Caco-2 (cell line): ENCODE results near the gene DNAH1. TPM values are rescaled to one million over a fixed set of nuclear protein-coding genes. Genes with fewer than 3 reads are reported as not detected.

ENCODE experiments used
- BruUV-seq: library from RNA; stranded (reverse); fragments of 400-500 nt; replicated peaks from 2 replicates; lab custom pipeline; 2021; lab: Mats Ljungman, UMichigan
- CTCF ChIA-PET: fragments of 300-600 bp; sonication (Branson Sonifier 250); formaldehyde crosslinking; loops from one replicate; lab custom pipeline; 2022; ENCODE audit warnings: antibody characterized with exemption; lab: Charles Lee
- POLR2A ChIA-PET: fragments of 300-600 bp; sonication (Branson Sonifier 250); formaldehyde crosslinking; loops from one replicate; lab custom pipeline; 2022; ENCODE audit warnings: antibody characterized with exemption; lab: Charles Lee
- DNase-seq, 2 experiments: peaks; one replicate each; pipeline versions ENCODE4 v3.0.0 to v3.0.0-alpha.2; 2020 to 2022
- H3K27me3 ChIP-seq: replicated peaks from 2 replicates; pipeline ENCODE4 v1.6.0; 2011; ENCODE audit warnings: low read length; ENCODE audit not compliant: control insufficient read depth, insufficient read depth
- H3K36me3 ChIP-seq: 2 replicates; pipeline ENCODE4 v1.5.1; 2011; ENCODE audit warnings: low read length; ENCODE audit not compliant: control insufficient read depth, insufficient read depth
- H3K4me1 ChIP-seq: fragments of 250-450 bp; sonication (Bioruptor Pico); 2 replicates; pipeline ENCODE4 v1.5.1; 2020; ENCODE audit warnings: mild to moderate bottlenecking
- H3K4me3 ChIP-seq: 2 replicates; pipeline ENCODE4 v1.5.1; 2011; ENCODE audit warnings: low read depth, mild to moderate bottlenecking, control low read depth, low read length
- H3K9me3 ChIP-seq: fragments of 250-450 bp; sonication (Bioruptor Pico); 2 replicates; pipeline ENCODE4 v1.5.1; 2020; ENCODE audit warnings: mild to moderate bottlenecking, moderate library complexity
- H3K27ac Mint-ChIP-seq: one replicate; pipeline ENCODE4 v1.8.0; 2022; ENCODE audit warnings: mixed read lengths; ENCODE audit not compliant: unreplicated experiment
- H3K27me3 Mint-ChIP-seq: one replicate; pipeline ENCODE4 v1.8.0; 2022; ENCODE audit warnings: mixed read lengths; ENCODE audit not compliant: insufficient read depth, unreplicated experiment
- H3K36me3 Mint-ChIP-seq: one replicate; pipeline ENCODE4 v1.8.0; 2022; ENCODE audit warnings: mild to moderate bottlenecking, mixed read lengths; ENCODE audit not compliant: insufficient read depth, unreplicated experiment
- H3K4me1 Mint-ChIP-seq: one replicate; pipeline ENCODE4 v1.8.0; 2022; ENCODE audit warnings: low read depth, mixed read lengths; ENCODE audit not compliant: unreplicated experiment
- H3K4me3 Mint-ChIP-seq: one replicate; pipeline ENCODE4 v1.8.0; 2022; ENCODE audit warnings: mild to moderate bottlenecking, moderate library complexity, mixed read lengths; ENCODE audit not compliant: unreplicated experiment
- H3K9me3 Mint-ChIP-seq: one replicate; pipeline ENCODE4 v1.8.0; 2022; ENCODE audit warnings: mixed read lengths; ENCODE audit not compliant: unreplicated experiment
- intact Hi-C: fragments of 100-400 bp; cut with micrococcal nuclease; formaldehyde crosslinking; loops from one replicate; pipeline ENCODE4 v1.10.0; 2022; ENCODE audit not compliant: unreplicated experiment
- total RNA-seq: library from RNA; stranded (reverse); gene quantifications from 2 replicates; pipeline ENCODE4 v1.2.3, GENCODE V29; 2022
- TF ChIP-seq, protein P1 (sequence below), 2 experiments: fragments of 200-600 bp in 1 of 2; IDR thresholded peaks; 1 replicate in 1 of 2; 2 replicates in 1 of 2; pipeline versions ENCODE4 v1.5.1 to v1.8.0; 2011 to 2022; ENCODE audit warnings: antibody characterized with exemption in 1 of 2, control low read depth in 1 of 2, inconsistent platforms in 1 of 2, low read depth in 1 of 2, low read length in 1 of 2, mild to moderate bottlenecking in 1 of 2, moderate library complexity in 1 of 2; ENCODE audit not compliant: insufficient read depth in 1 of 2, severe bottlenecking in 1 of 2, unreplicated experiment in 1 of 2

DNAH1 gene
- total RNA-seq, 1 experiment from 2014 or later = 4.1 TPM

DNA sequence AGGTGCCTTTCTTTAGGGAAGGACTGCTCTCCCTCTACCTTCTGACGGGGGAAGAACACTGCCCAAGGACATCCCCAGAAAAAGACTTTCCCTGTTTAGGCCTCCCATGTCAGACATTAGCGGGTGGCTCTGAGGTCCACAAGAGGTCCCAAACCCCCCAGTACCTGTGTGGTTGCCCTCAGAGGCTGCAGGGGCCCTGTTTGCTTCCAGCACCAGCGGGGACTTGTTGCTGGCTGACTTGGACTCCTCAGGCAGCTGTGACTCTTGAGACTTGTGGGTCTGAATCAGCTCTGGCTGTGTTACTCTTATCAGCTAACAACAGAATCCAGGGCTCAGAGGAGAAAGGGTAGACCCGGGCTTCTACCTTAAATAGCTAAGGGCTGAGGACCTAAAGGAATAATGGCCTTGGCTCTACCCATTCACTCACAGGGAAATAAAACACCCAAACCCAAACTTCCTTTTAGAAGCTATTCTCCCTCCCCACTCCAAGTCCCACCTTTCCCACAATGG is 89.5 kb downstream of the DNAH1 start:
- Histone ChIP-seq H3K27me3 (no peaks in the 10 kb centered on the region), H3K9me3 (no peaks in the 10 kb centered on the region), H3K36me3 (peaks cover 8% of the 10 kb centered on the region; the same call in 1 of the 2 replicates), H3K4me3 (no peak overlapping the region), H3K4me1 (no peaks in the 10 kb centered on the region)
- no peaks in the 10 kb centered on the region for H3K27me3 Mint-ChIP-seq
- H3K4me1 Mint-ChIP-seq = peaks cover 13% of the 10 kb centered on the region
- TF ChIP-seq, protein P1, sequence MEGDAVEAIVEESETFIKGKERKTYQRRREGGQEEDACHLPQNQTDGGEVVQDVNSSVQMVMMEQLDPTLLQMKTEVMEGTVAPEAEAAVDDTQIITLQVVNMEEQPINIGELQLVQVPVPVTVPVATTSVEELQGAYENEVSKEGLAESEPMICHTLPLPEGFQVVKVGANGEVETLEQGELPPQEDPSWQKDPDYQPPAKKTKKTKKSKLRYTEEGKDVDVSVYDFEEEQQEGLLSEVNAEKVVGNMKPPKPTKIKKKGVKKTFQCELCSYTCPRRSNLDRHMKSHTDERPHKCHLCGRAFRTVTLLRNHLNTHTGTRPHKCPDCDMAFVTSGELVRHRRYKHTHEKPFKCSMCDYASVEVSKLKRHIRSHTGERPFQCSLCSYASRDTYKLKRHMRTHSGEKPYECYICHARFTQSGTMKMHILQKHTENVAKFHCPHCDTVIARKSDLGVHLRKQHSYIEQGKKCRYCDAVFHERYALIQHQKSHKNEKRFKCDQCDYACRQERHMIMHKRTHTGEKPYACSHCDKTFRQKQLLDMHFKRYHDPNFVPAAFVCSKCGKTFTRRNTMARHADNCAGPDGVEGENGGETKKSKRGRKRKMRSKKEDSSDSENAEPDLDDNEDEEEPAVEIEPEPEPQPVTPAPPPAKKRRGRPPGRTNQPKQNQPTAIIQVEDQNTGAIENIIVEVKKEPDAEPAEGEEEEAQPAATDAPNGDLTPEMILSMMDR (IDR thresholded peaks at IDR 0.05; ENCODE audit: insufficient read depth in 1 of 2, low read depth in 1 of 2, low read length in 1 of 2, severe bottlenecking in 1 of 2, unreplicated experiment in 1 of 2) = no peak
- CTCF ChIA-PET = no interaction called here
- no peak for DNase-seq
- H3K36me3 Mint-ChIP-seq = peaks cover 31% of the 10 kb centered on the region
- POLR2A ChIA-PET = no interaction called here
- BruUV-seq = no TSS peak
- H3K27ac Mint-ChIP-seq = no peak overlapping the region
- intact Hi-C loops = no loop called here
- H3K4me3 Mint-ChIP-seq = no peak overlapping the region
- H3K9me3 Mint-ChIP-seq = no peaks in the 10 kb centered on the region

DNA sequence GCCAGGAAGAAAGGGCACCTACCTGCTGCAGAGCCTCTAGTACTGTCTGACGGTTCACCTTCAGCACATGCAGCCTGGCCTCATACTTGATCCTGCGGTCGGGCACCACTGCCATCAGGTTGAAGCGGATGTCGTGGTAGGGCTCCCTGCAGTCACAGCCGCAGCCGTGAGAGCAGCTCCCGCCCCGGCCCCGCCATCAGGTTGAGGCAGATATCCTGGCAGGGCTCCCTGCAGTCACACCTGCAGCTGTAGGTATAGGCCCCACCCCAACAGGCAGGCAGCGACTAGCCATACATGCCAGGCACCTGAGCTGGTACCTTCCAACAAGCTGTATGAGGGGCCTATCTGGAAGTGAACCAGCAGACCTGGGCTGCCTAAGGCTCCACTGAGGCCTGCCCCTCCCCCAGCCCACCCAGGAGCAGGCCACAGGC is 90.1 kb downstream of the DNAH1 start:
- Mint-ChIP-seq H3K9me3 (no peaks in the 10 kb centered on the region), H3K4me3 (no peak overlapping the region), H3K27me3 (no peaks in the 10 kb centered on the region), H3K4me1 (peaks cover 13% of the 10 kb centered on the region), H3K27ac (no peak overlapping the region), H3K36me3 (peaks cover 31% of the 10 kb centered on the region)
- peaks cover 8% of the 10 kb centered on the region; the same call in 1 of the 2 replicates for H3K36me3 ChIP-seq
- H3K9me3 ChIP-seq = no peaks in the 10 kb centered on the region
- ChIA-PET POLR2A (no interaction called here), CTCF (interaction anchor here (0.5 kb wide), 1 partner anchor 66 kb away, joined by 4 read pairs; no protein-coding TSS in a partner anchor)
- DNase-seq = no peak
- BruUV-seq = no TSS peak
- TF ChIP-seq, protein P1 (IDR thresholded peaks at IDR 0.05; ENCODE audit: insufficient read depth in 1 of 2, low read depth in 1 of 2, low read length in 1 of 2, severe bottlenecking in 1 of 2, unreplicated experiment in 1 of 2) = no peak
- no peak overlapping the region for H3K4me3 ChIP-seq
- H3K27me3 ChIP-seq = no peaks in the 10 kb centered on the region
- intact Hi-C loops = no loop called here
- H3K4me1 ChIP-seq = peaks cover under 1% of the 10 kb centered on the region; the same call in 1 of the 2 replicates

DNA sequence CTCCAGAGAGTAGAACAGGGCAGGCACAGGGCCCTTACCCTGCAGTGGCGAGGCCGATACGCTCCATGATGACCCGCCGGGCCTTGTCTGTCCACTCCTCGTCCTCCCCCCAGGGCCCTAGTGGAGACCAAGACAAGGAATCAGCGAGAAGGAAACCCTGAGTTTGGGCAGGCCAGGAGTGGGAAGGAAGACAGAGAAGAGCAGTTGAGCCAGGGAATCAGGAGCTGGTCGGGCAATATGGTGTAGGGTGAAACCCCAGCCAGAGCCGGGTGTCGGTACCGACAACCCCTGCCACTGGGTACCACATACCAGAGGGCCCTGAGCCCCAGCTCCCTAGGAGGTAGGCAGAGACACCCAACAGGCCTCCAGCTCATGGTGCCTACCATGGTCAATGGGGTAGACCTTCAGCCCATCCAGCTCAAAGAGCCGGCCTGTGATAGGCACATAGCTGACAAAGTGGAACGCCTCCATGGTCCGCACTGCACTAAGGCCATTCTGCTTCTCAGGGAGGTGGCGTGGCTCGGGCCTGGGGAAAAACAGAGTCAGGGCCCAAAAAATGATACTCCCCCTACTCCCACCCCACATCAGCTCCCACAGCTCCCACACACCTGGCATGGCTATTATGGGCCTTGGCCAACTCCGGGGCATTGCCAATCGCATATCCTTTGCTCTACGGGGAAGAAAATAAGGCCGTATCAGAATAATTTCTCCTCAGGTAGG is 90.8 kb downstream of the DNAH1 start:
- Mint-ChIP-seq H3K9me3 (no peaks in the 10 kb centered on the region), H3K4me3 (no peak overlapping the region), H3K27ac (no peak overlapping the region), H3K4me1 (peaks cover 13% of the 10 kb centered on the region), H3K36me3 (peaks cover 31% of the 10 kb centered on the region), H3K27me3 (no peaks in the 10 kb centered on the region)
- ChIA-PET POLR2A (no interaction called here), CTCF (interaction anchor here (0.5 kb wide), 1 partner anchor 67 kb away, joined by 4 read pairs; no protein-coding TSS in a partner anchor)
- BruUV-seq = no TSS peak
- H3K4me1 ChIP-seq = peaks cover 7% of the 10 kb centered on the region
- no peak for DNase-seq
- no peaks in the 10 kb centered on the region for H3K27me3 ChIP-seq
- TF ChIP-seq, protein P1 (IDR thresholded peaks at IDR 0.05; ENCODE audit: insufficient read depth in 1 of 2, low read depth in 1 of 2, low read length in 1 of 2, severe bottlenecking in 1 of 2, unreplicated experiment in 1 of 2) = no peak
- no peak overlapping the region for H3K4me3 ChIP-seq
- H3K36me3 ChIP-seq = peaks cover 8% of the 10 kb centered on the region; the same call in 1 of the 2 replicates
- H3K9me3 ChIP-seq = no peaks in the 10 kb centered on the region
- intact Hi-C loops = no loop called here
